ENCODE measurements around the gene ZNF30. TPM values are rescaled to one million over a fixed set of nuclear protein-coding genes. Genes with fewer than 3 reads are reported as not detected.

ZNF30 gene
- total and polyA plus RNA-seq, 2 donors (not counting 1 experiment from before 2014, with no cell fraction given): 3.3 TPM

DNA sequence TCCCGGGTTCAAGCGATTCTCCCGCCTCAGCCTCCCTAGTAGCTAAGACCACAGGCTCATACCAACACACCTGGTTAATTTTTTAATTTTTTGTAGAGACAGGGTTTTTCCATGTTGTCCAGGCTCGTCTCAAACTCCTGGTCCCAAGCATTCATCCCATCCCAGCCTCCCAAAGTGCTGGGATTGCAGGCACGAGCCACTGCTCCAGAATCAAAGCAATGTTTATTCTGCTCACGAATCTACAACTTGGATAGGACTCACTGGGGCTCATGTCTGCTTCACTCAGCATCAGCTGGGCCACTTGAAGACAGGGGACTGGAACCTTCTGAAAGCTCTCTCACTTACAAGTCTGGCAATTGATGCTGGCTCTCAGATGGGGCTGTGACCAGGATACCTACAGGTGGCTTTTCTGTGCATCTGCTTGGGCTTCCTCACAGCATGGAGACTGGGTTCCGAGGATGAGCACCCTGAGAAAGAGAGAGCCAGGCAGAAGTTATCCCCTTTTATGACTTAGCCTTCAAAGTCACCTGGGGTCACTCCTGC, 45.5 kb downstream of the ZNF30 start:
- no peak overlapping the region for H3K4me2 ChIP-seq (replicated peaks; ENCODE audit: low read depth, low read length, poor library complexity, severe bottlenecking)
- peaks cover 13% of the 10 kb centered on the region for H3K27me3 Mint-ChIP-seq
- ChIA-PET POLR2A (no interaction called here), CTCF (interaction anchor here (0.5 to 5.2 kb wide), 17 partner anchors 10 to 332 kb away, joined by 3 to 71 read pairs (median 5); partner anchors contain the start of gene GRAMD1A)
- no peak overlapping the region for H2AFZ ChIP-seq (ENCODE audit: insufficient read depth, low read depth, low read length, poor library complexity, severe bottlenecking)
- no peak overlapping the region for H3K27ac Mint-ChIP-seq
- H3K27ac ChIP-seq (ENCODE audit: low read length in 2 of 2): no peak overlapping the region
- peaks cover 6% of the 10 kb centered on the region for H3K4me1 Mint-ChIP-seq
- H3K4me1 ChIP-seq (ENCODE audit: control insufficient read depth in 2 of 2, insufficient read depth in 2 of 2, low read length in 2 of 2): peaks cover 0 to 8% of the 10 kb centered on the region in 2 donors
- intact Hi-C loops (cut with micrococcal nuclease): no loop called here
- H3K9ac ChIP-seq (ENCODE audit: low read length): no peak overlapping the region
- TF ChIP-seq EZH2 (IDR thresholded peaks at IDR 0.05; ENCODE audit: borderline replicate concordance, insufficient read depth, low read depth, low read length, poor library complexity, severe bottlenecking): no peak
- TF ChIP-seq, protein P1, sequence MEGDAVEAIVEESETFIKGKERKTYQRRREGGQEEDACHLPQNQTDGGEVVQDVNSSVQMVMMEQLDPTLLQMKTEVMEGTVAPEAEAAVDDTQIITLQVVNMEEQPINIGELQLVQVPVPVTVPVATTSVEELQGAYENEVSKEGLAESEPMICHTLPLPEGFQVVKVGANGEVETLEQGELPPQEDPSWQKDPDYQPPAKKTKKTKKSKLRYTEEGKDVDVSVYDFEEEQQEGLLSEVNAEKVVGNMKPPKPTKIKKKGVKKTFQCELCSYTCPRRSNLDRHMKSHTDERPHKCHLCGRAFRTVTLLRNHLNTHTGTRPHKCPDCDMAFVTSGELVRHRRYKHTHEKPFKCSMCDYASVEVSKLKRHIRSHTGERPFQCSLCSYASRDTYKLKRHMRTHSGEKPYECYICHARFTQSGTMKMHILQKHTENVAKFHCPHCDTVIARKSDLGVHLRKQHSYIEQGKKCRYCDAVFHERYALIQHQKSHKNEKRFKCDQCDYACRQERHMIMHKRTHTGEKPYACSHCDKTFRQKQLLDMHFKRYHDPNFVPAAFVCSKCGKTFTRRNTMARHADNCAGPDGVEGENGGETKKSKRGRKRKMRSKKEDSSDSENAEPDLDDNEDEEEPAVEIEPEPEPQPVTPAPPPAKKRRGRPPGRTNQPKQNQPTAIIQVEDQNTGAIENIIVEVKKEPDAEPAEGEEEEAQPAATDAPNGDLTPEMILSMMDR (IDR thresholded peaks at IDR 0.05): no peak
- no peaks in the 10 kb centered on the region for H3K36me3 ChIP-seq (replicated peaks in 1 of 2; ENCODE audit: control extremely low read depth in 1 of 2, control insufficient read depth in 1 of 2, extremely low read depth in 1 of 2, insufficient read depth in 2 of 2, low read length in 1 of 2)
- peaks cover 0 to 3% (median 0%) of the 10 kb centered on the region in 4 experiments for H3K27me3 ChIP-seq (replicated peaks in 1 of 4; ENCODE audit: control extremely low read depth in 1 of 4, control insufficient read depth in 3 of 4, insufficient read depth in 4 of 4, low read length in 3 of 4)
- no peaks in the 10 kb centered on the region for H3K9me3 Mint-ChIP-seq (ENCODE audit: insufficient read depth)
- no peak overlapping the region for H3K4me3 ChIP-seq (ENCODE audit: control extremely low read depth in 1 of 5, extremely low read depth in 1 of 5, insufficient read depth in 1 of 5, low read depth in 2 of 5, low read length in 4 of 5)
- H3K79me2 ChIP-seq (ENCODE audit: control insufficient read depth, insufficient read depth, low read length): no peaks in the 10 kb centered on the region
- H3K9me3 ChIP-seq (ENCODE audit: control extremely low read depth in 1 of 3, control insufficient read depth in 2 of 3, insufficient read depth in 1 of 3, low read length in 2 of 3): peaks cover 0 to 21% (median 7%) of the 10 kb centered on the region in 3 donors
- ATAC-seq (ENCODE audit: low read depth): no peak
- WGBS (ENCODE audit: insufficient coverage): 86% methylated on average over 5 of the region's 7 CpGs
- H4K20me1 ChIP-seq (ENCODE audit: control insufficient read depth, insufficient read depth, low read length, poor library complexity, severe bottlenecking): no peaks in the 10 kb centered on the region
- H3K4me3 Mint-ChIP-seq: no peak overlapping the region
- no peak for DNase-seq

DNA sequence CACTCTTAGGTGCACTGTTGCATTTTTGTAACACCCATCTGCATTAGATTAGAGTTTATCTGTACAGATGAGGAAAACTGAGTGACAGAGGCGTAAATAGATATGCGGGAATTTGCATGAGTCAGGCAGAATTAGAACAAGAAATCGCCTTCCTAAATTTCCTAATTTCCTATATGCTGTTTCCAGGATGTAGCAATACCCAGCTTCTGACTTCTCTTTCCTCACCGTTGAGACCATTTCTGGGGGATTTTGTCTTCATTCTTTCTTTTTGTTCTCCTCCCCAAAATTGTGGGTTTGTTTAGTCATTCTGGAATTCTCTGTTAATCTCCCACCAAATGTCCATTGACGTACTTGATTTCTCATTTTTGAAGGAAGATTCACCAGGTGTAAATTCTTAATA, 47.9 kb downstream of the ZNF30 start:
- ChIA-PET POLR2A (no interaction called here), CTCF (interaction anchor here (5.2 kb wide), 1 partner anchor 38 kb away, joined by 71 read pairs; no protein-coding TSS in a partner anchor)
- H3K4me3 ChIP-seq (ENCODE audit: control extremely low read depth in 1 of 5, extremely low read depth in 1 of 5, insufficient read depth in 1 of 5, low read depth in 2 of 5, low read length in 4 of 5): no peak overlapping the region
- no peaks in the 10 kb centered on the region for H4K20me1 ChIP-seq (ENCODE audit: control insufficient read depth, insufficient read depth, low read length, poor library complexity, severe bottlenecking)
- H3K36me3 ChIP-seq (replicated peaks in 1 of 2; ENCODE audit: control extremely low read depth in 1 of 2, control insufficient read depth in 1 of 2, extremely low read depth in 1 of 2, insufficient read depth in 2 of 2, low read length in 1 of 2): no peaks in the 10 kb centered on the region
- no peak overlapping the region for H3K9ac ChIP-seq (ENCODE audit: low read length)
- 80% methylated on average over 1 of the region's 5 CpGs for WGBS (ENCODE audit: insufficient coverage)
- H3K4me2 ChIP-seq (replicated peaks; ENCODE audit: low read depth, low read length, poor library complexity, severe bottlenecking): no peak overlapping the region
- ATAC-seq (ENCODE audit: low read depth) (no peak), DNase-seq (no peak)
- no peaks in the 10 kb centered on the region for H3K79me2 ChIP-seq (ENCODE audit: control insufficient read depth, insufficient read depth, low read length)
- Mint-ChIP-seq H3K9me3 (ENCODE audit: insufficient read depth) (no peaks in the 10 kb centered on the region), H3K27me3 (peaks cover 14% of the 10 kb centered on the region), H3K27ac (no peak overlapping the region), H3K4me3 (no peak overlapping the region), H3K4me1 (peaks cover 6% of the 10 kb centered on the region)
- TF ChIP-seq, protein P1 (IDR thresholded peaks at IDR 0.05): no peak
- no peak for TF ChIP-seq EZH2 (IDR thresholded peaks at IDR 0.05; ENCODE audit: borderline replicate concordance, insufficient read depth, low read depth, low read length, poor library complexity, severe bottlenecking)
- H2AFZ ChIP-seq (ENCODE audit: insufficient read depth, low read depth, low read length, poor library complexity, severe bottlenecking): no peak overlapping the region
- peaks cover 0 to 8% of the 10 kb centered on the region in 2 donors for H3K4me1 ChIP-seq (ENCODE audit: control insufficient read depth in 2 of 2, insufficient read depth in 2 of 2, low read length in 2 of 2)
- intact Hi-C loops (cut with micrococcal nuclease): no loop called here
- peaks cover 0 to 3% (median under 1%) of the 10 kb centered on the region in 4 experiments for H3K27me3 ChIP-seq (replicated peaks in 1 of 4; ENCODE audit: control extremely low read depth in 1 of 4, control insufficient read depth in 3 of 4, insufficient read depth in 4 of 4, low read length in 3 of 4)
- H3K9me3 ChIP-seq (ENCODE audit: control extremely low read depth in 1 of 3, control insufficient read depth in 2 of 3, insufficient read depth in 1 of 3, low read length in 2 of 3): peaks cover 0 to 9% (median 0%) of the 10 kb centered on the region in 3 donors
- no peak overlapping the region for H3K27ac ChIP-seq (ENCODE audit: low read length in 2 of 2)

All from B cell (primary cell).